Esophagus squamous epithelium (tissue), 4 donors: ENCODE data around the gene C11orf97.

Experiments
- CTCF ChIP-seq, 6 experiments: fragments of 450-650 bp in 4 of 6; fragments of 200-600 bp in 2 of 6; sonication (generic) in 2 of 6; IDR thresholded peaks; one replicate each; pipeline ENCODE4 v1.5.1; 2016 to 2019; ENCODE audit warnings: antibody characterized with exemption in 6 of 6, mild to moderate bottlenecking in 4 of 6, moderate library complexity in 4 of 6
- POLR2A ChIP-seq, 4 donors: fragments of 450-650 bp; IDR thresholded peaks; one replicate each; pipeline ENCODE4 v1.6.1; 2017; ENCODE audit warnings: antibody characterized with exemption in 4 of 4, mild to moderate bottlenecking in 4 of 4, moderate library complexity in 3 of 4

GRCh38 chr11:94576306-94576705 lies 64.0 kb downstream of the C11orf97 start:
- no peak for TF ChIP-seq POLR2A (IDR thresholded peaks at IDR 0.05)
- TF ChIP-seq CTCF (IDR thresholded peaks at IDR 0.05) = no peak
